ENCODE results near the gene JARID2.

JARID2 gene

DNA sequence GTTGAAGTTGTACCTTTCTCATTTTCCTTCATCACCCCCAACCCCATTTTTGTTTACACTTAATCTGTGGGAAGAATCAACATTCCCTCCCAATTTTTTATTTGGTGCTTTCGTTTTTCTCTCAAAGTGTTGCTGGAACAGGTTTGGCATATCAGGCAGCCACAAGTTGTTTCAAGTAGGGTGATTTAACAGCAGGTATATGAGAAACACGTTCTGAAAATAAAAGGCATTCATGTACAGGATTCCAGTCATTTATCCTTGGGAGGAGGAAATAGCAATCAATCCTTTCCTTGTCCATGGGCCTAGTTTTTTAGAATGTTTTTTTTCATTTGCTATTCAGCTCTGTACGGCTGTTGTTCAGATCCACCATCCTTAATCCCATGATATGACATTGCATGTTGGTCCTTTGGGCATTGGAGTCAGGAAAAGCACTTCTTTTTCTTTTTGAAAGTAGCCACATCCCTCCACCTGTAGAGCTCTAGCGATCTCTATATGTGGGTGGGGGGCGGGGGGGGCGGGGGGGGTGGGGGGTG is 120.2 kb downstream of the JARID2 start:
- TF ChIP-seq, protein P1, sequence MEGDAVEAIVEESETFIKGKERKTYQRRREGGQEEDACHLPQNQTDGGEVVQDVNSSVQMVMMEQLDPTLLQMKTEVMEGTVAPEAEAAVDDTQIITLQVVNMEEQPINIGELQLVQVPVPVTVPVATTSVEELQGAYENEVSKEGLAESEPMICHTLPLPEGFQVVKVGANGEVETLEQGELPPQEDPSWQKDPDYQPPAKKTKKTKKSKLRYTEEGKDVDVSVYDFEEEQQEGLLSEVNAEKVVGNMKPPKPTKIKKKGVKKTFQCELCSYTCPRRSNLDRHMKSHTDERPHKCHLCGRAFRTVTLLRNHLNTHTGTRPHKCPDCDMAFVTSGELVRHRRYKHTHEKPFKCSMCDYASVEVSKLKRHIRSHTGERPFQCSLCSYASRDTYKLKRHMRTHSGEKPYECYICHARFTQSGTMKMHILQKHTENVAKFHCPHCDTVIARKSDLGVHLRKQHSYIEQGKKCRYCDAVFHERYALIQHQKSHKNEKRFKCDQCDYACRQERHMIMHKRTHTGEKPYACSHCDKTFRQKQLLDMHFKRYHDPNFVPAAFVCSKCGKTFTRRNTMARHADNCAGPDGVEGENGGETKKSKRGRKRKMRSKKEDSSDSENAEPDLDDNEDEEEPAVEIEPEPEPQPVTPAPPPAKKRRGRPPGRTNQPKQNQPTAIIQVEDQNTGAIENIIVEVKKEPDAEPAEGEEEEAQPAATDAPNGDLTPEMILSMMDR (IDR thresholded peaks at IDR 0.05): no peak
- intact Hi-C loops (cut with DNase I; ENCODE audit: low total_unique reads): no loop called here

GRCh38 chr6:15366879-15367278 is 121.0 kb downstream of the JARID2 start:
- Histone ChIP-seq H3K36me3 (no peaks in the 10 kb centered on the region), H3K27ac (no peak overlapping the region), H3K4me3 (no peak overlapping the region), H3K27me3 (no peaks in the 10 kb centered on the region), H3K9me3 (no peaks in the 10 kb centered on the region), H3K4me1 (peaks cover 0 to 23% (median 9%) of the 10 kb centered on the region in 4 donors)
- no peak for DNase-seq
- intact Hi-C loops (cut with DNase I; ENCODE audit: low total_unique reads): no loop called here
- TF ChIP-seq, protein P1 (IDR thresholded peaks at IDR 0.05): no peak

More for the DNA sequence above, 120.2 kb downstream of the JARID2 start:
- Histone ChIP-seq H3K4me3 (no peak overlapping the region), H3K36me3 (no peaks in the 10 kb centered on the region), H3K9me3 (no peaks in the 10 kb centered on the region), H3K27ac (no peak overlapping the region), H3K27me3 (no peaks in the 10 kb centered on the region), H3K4me1 (peaks cover 0 to 23% (median 9%) of the 10 kb centered on the region in 4 donors)
- DNase-seq: no peak

DNA sequence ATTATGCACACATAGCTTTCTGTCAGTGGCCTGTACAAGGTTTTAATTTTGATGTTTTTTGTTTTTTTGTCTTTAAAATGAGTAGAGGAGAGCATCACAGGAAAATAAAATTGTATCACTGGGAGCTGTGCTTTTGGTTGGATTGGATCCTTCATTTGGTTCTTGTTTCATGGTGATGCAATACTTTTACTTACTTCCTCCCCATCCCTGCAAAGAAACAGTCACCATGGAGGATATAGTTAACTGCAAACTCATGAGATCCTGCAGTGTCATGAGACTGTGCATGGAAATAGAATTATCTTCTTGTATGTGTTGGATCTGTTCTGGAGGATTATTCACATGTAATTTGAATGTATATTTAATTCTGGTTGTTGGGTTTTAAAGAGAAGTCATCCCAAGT is 122.3 kb downstream of the JARID2 start:
- Histone ChIP-seq H3K36me3 (no peaks in the 10 kb centered on the region), H3K27me3 (no peaks in the 10 kb centered on the region), H3K9me3 (no peaks in the 10 kb centered on the region), H3K4me3 (no peak overlapping the region), H3K4me1 (peaks cover 0 to 23% (median 9%) of the 10 kb centered on the region in 4 donors), H3K27ac (no peak overlapping the region)
- TF ChIP-seq, protein P1 (IDR thresholded peaks at IDR 0.05): no peak
- intact Hi-C loops (cut with DNase I; ENCODE audit: low total_unique reads): no loop called here
- no peak for DNase-seq

DNA sequence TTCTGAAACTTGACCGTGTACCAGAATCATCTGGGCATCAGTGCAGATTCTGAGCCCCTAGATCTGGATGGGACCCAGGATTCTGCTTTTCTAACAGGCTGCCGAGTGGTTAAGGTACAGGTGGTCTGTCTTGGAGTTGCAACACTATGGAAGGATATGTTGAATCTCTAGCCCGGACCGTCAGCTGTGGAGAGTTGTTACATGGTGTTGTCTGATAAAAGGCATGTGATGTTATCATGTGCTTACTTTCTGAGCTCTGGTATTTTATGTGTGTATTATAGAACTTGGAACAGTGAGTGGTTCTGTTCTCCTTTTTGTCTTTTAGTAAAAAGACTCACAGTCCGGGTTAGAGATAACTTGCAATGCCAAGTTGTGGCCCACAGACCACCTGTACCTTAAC is 123.0 kb downstream of the JARID2 start:
- no peaks in the 10 kb centered on the region for H3K27me3 ChIP-seq
- intact Hi-C loops (cut with DNase I; ENCODE audit: low total_unique reads): no loop called here
- DNase-seq: no peak
- no peaks in the 10 kb centered on the region for H3K36me3 ChIP-seq
- no peak overlapping the region for H3K4me3 ChIP-seq
- H3K4me1 ChIP-seq: peaks cover 0 to 23% (median 9%) of the 10 kb centered on the region in 4 donors
- TF ChIP-seq, protein P1 (IDR thresholded peaks at IDR 0.05): no peak
- H3K27ac ChIP-seq: no peak overlapping the region
- no peaks in the 10 kb centered on the region for H3K9me3 ChIP-seq

- H3K4me1 ChIP-seq: peaks cover 0 to 19% (median 9%) of the 10 kb centered on the region in 4 donors
Measured at GRCh38 chr6:15369838-15370237, 124.0 kb downstream of the JARID2 start.

More at GRCh38 chr6:15369838-15370237, 124.0 kb downstream of the JARID2 start:
- Histone ChIP-seq H3K4me3 (no peak overlapping the region), H3K9me3 (no peaks in the 10 kb centered on the region), H3K36me3 (no peaks in the 10 kb centered on the region), H3K27me3 (no peaks in the 10 kb centered on the region), H3K27ac (no peak overlapping the region)
- intact Hi-C loops (cut with DNase I; ENCODE audit: low total_unique reads): no loop called here
- DNase-seq: no peak
- TF ChIP-seq, protein P1 (IDR thresholded peaks at IDR 0.05): no peak

All from tibial artery (tissue), 4 donors.